A549 (cell line): ENCODE measurements around the gene C16orf89. TPM values are rescaled to one million over a fixed set of nuclear protein-coding genes. Genes with fewer than 3 reads are reported as not detected.
"Not testable (repeated sequence)": the region's sequence is repeated elsewhere in the genome, so short reads cannot be mapped to it uniquely, and the experiment has no call there.

Source experiments
- ATAC-seq, 2 experiments: fragments of 200-7000 bp in 1 of 2; fragments of >200 bp in 1 of 2; cut with Nextera tagmentation in 1 of 2; cut with Tn5 transposase in 1 of 2; 3 replicates each; pipeline versions ENCODE4 v1.8.0 to v1.9.1; 2018 to 2020; ENCODE audit warnings: mild to moderate bottlenecking in 1 of 2, moderate library complexity in 1 of 2
- CTCF ChIA-PET: fragments of 300-600 bp; sonication (Branson Sonifier 250); formaldehyde crosslinking; extraction: SDS; loops from one replicate; lab custom pipeline; 2021; ENCODE audit warnings: antibody characterized with exemption, inconsistent platforms; lab: Yijun Ruan, JAX
- POLR2A ChIA-PET: fragments of 350-600 bp; formaldehyde crosslinking; extraction: SDS; loops from one replicate; lab custom pipeline; 2021; ENCODE audit warnings: antibody characterized with exemption, inconsistent platforms; lab: Yijun Ruan, JAX
- DNase-seq, 2 experiments: peaks; one replicate each; pipeline versions ENCODE4 v3.0.0 to v3.0.0-alpha.2; 2011 to 2016; ENCODE audit warnings: low read depth in 1 of 2, low spot score in 1 of 2
- FAIRE-seq: peaks from 2 replicates; lab custom pipeline; 2011; peaks lifted over from hg19 to GRCh38; lab: Jason Lieb, UNC
- H3K27ac ChIP-seq, 2 experiments: fragments of >200 bp; sonication (Bioruptor Twin); formaldehyde crosslinking; 3 replicates each; pipeline ENCODE4 v1.5.1; 2016 to 2017
- H3K4me1 ChIP-seq: fragments of >200 bp; sonication (Bioruptor Twin); formaldehyde crosslinking; 3 replicates; pipeline ENCODE4 v1.6.1; 2016
- H3K4me2 ChIP-seq: fragments of >200 bp; sonication (Bioruptor Twin); formaldehyde crosslinking; 3 replicates; pipeline ENCODE4 v1.6.1; 2016
- H3K4me3 ChIP-seq: fragments of >200 bp; sonication (Bioruptor Twin); formaldehyde crosslinking; 3 replicates; pipeline ENCODE4 v1.5.1; 2016
- H3K9me3 ChIP-seq: fragments of >200 bp; sonication (Bioruptor Twin); formaldehyde crosslinking; 3 replicates; pipeline ENCODE4 v1.6.1; 2016
- JUN ChIP-seq, 2 experiments: fragments of >200 bp; sonication (Bioruptor Twin); formaldehyde crosslinking; IDR thresholded peaks; 2 replicates in 1 of 2; 3 replicates in 1 of 2; pipeline ENCODE4 v1.6.1; 2016 to 2017
- PHF8 ChIP-seq: fragments of 200-600 bp; sonication (generic); IDR thresholded peaks from 2 replicates; pipeline ENCODE4 v1.6.1; 2016; ENCODE audit warnings: low read depth, mild to moderate bottlenecking, antibody characterized with exemption, moderate library complexity, borderline replicate concordance
- POLR2A ChIP-seq: IDR thresholded peaks from 2 replicates; pipeline ENCODE4 v1.6.1; 2012; ENCODE audit warnings: mild to moderate bottlenecking, low read length
- WGBS: methylation state at CpG from one replicate; pipeline ENCODE4 v1.1.6; 2017; ENCODE audit errors: missing lambda C conversion rate; 5-methylcytosine and 5-hydroxymethylcytosine counted together
- polyA plus RNA-seq, 4 experiments: library from polyadenylated mRNA; depleted of rRNA in 3 of 4; stranded (reverse); fragments of >200 nt; fragmentation: RNase III in 1 of 4; extraction: RNeasy Plus Mini Kit Qiagen cat#74134 plus additional on column Dnase treatment in 1 of 4; gene quantifications; 2 replicates in 3 of 4; 3 replicates in 1 of 4; pipeline ENCODE4 v1.2.3, GENCODE V29; 2011 to 2017
- TF ChIP-seq, protein P1 (sequence below): IDR thresholded peaks from 2 replicates; pipeline ENCODE4 v1.6.1; 2012

The C16orf89 gene
- polyA plus RNA-seq, 2 of the 4 experiments (the other 2 are of a cell fraction), result not detected

DNA sequence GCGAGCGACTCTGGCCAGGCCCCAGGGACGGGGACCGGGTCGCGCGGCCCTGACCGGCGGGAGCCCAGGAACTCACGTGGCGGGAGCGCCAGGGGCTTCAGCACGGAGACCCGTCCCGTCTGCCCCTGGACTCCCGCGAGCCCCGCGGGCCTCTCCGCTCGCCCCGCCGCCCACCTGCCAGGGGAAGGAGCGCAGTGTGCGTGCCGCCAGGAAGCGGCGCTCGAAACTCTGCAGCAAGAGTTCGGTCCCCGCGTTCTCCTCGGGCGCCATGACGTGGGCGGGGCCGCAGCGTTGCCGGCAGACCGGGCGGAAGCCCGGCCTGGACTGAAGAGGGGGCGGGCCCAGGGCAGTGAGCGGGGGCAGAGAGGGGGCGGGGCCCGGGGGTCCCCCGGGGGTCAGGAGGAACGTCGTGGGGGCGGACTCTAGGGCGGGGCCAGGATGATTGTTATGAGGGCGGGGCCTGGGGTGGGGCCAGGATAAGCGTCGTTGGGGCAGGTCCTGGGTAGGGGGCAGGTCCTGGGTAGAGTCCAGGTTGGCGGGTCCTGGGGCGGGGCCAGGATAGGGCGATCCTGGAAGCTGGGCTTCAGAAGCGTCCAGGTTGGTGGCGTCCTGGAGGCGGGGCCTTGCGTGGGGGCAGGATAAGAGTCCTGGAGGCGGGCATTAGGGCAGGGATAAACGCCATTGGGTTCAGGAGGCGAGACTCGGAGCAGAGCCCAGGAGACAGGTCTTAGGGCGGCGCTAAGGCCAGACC, 31.9 kb upstream of the C16orf89 start, which contains the start of gene EEF2KMT:
EEF2KMT (minus strand) TSS at position 326 of the 751 bp plus-strand sequence; CDS start at position 270, 56 bp downstream.
- WGBS, result 0% methylated on average over 9 of the region's 67 CpGs
- H3K4me2 ChIP-seq, result peak within 1 kb of the TSS; percentile 84
- POLR2A ChIA-PET, result interaction anchor here (0.6 to 2.0 kb wide), 2 partner anchors 21 to 92 kb away, joined by 4 to 6 read pairs; no protein-coding TSS in a partner anchor
- H3K4me3 ChIP-seq, result peak within 1 kb of the TSS; percentile 94
- TF ChIP-seq, protein P1, sequence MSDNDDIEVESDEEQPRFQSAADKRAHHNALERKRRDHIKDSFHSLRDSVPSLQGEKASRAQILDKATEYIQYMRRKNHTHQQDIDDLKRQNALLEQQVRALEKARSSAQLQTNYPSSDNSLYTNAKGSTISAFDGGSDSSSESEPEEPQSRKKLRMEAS, result peak; percentile 28; the same call in 1 of the 2 replicates
- TF ChIP-seq PHF8, result peak; percentile 71; the same call in 1 of the 2 replicates
- peak; percentile 38; the same call in 1 of the 2 replicates for TF ChIP-seq POLR2A
- 0 out of 5 replicates have a peak, but pooled peaks of 1 of the 2 experiments have one; percentile 41 for TF ChIP-seq JUN (IDR thresholded peaks at IDR 0.05)
- FAIRE-seq, CTCF ChIA-PET, H3K4me1 ChIP-seq, H3K9me3 ChIP-seq: not testable (repeated sequence)
- peak within 1 kb of the TSS; percentile 95 to 99 for H3K27ac ChIP-seq
- ATAC-seq (peak; percentile 97 to 99), DNase-seq (peak; percentile 58 to 99)

DNA sequence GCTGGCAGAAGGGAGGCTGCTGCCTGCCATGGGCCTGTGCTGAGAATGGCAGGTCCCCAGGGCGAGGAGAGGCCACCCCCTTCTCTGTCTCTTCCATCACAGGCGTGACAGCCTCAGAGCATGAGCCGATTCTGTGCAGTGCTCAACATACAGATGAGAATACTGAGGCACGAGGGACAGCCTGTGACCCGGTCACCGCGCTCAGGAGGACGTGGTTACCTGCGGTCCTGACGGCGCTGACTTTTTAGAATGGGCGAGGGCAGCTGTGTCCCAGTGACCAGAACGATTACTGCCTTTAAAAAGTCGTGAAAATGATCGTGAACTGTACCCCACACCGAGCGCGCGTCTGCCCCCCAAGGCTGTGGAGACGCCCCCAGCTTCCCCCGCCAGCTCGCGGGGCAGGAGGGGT, 31.3 kb upstream of the C16orf89 start:
- not testable (repeated sequence) for FAIRE-seq, H3K4me1 ChIP-seq, H3K9me3 ChIP-seq
- DNase-seq, result peak in 1 of 2 experiments; percentile 14
- Histone ChIP-seq H3K4me3 (peak overlapping the region; percentile 94), H3K27ac (peak overlapping the region; percentile 95 to 99), H3K4me2 (peak overlapping the region; percentile 84)
- 0% methylated on average over 1 of the region's 23 CpGs for WGBS
- ChIA-PET POLR2A (interaction anchor here (0.6 to 2.0 kb wide), 2 partner anchors 21 to 92 kb away, joined by 4 to 6 read pairs; no protein-coding TSS in a partner anchor), CTCF (interaction anchor here (1.3 kb wide), 1 partner anchor 21 kb away, joined by 4 read pairs; no protein-coding TSS in a partner anchor)
- peak in 1 of 2 experiments; percentile 56; a peak in 1 of 6 replicates for ATAC-seq

DNA sequence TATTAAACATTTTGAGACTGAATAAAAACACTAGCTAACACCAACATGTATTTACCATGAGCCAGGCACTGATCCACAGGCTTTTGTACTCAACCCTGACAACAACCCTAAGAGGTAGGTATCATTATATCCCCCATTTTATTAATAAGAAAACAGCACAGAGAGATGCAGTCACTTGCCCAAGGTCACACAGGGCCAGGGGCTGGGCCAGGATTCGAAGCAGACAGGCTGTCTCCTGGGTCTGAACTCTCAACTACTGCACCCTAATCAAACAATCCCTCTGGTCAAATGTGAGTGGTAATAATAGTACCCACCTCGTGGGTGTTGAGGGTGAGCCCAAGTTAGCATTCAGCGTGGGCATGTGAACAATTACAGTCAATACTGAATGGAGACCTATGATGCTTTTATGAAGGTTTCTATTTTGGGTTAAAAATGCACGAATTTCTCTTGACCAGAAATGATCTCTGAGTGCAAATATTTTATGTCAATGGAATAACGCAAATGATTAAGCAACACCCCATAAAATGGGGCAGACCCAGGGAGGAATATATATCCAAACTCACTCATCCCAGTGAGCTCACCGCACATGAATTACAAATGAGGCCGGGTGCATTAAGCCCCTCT, 30.8 kb upstream of the C16orf89 start:
- ATAC-seq, H3K9me3 ChIP-seq, H3K4me1 ChIP-seq, DNase-seq, FAIRE-seq: not testable (repeated sequence)
- H3K4me2 ChIP-seq, result peak overlapping the region; percentile 84
- POLR2A ChIA-PET, result interaction anchor here (2.0 kb wide), 1 partner anchor 20 kb away, joined by 4 read pairs; no protein-coding TSS in a partner anchor
- CTCF ChIA-PET, result interaction anchor here (1.3 kb wide), 1 partner anchor 20 kb away, joined by 4 read pairs; no protein-coding TSS in a partner anchor
- peak overlapping the region; percentile 95 to 99 for H3K27ac ChIP-seq
- WGBS, result 23% methylated on average over 7 of the region's 7 CpGs
- peak overlapping the region; percentile 94 for H3K4me3 ChIP-seq

DNA sequence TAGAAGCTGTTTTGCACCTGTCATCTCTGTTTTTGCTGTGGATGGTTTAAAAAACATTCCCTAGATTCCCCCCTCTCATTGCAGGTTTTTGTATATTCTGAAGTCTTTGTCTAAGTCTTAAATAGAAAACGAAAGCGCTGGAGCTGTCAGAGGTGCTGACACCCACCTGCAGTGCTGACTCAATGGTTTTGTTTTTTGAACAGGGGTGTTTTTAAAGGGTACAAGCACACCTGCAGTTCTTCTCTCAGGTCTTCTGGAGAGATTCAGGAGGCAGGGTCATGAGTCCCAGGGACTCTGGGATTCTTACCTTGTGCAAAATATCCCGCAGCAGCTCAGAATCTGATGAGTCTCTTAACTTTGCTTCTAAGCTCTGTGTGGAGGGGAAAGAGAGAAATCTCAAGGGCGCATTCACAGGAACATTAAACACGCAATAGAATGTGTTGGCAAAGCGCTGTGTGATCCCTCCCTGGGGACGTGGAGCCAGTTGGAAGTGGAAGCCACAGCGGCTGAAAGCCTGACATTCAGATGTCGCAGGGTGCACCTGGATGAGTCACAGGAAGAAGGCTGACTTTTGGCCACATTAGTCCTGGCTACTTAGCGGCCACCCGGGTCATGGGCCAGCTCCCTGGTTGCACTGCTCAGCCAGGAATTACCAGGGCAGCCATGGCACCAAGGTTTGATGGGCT, 29.5 kb upstream of the C16orf89 start:
- 74% methylated on average over 11 of the region's 11 CpGs for WGBS
- POLR2A ChIA-PET, H3K27ac ChIP-seq, CTCF ChIA-PET, H3K9me3 ChIP-seq, H3K4me2 ChIP-seq, H3K4me3 ChIP-seq, DNase-seq, H3K4me1 ChIP-seq, ATAC-seq, FAIRE-seq: not testable (repeated sequence)

DNA sequence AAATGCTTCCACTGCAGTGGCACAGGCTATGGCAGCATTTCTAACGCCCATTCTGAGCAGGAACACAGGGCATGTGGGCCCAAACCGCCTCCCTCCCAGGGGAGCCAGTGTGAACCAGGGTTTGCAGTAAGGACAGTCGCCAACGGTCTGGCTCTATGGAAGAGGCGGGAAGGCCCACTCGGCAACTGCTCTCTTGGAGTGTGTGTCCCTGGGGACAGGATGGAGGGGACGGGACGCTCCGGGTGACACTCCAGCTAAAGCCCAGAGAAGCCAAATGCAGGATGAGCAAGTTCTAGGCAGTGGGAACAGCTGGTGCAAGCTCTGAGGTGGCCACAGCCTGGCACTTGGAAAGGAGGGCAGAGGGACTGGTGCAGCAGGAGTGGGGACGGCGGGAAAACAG, 28.0 kb upstream of the C16orf89 start:
- ATAC-seq, H3K9me3 ChIP-seq, FAIRE-seq, DNase-seq, H3K4me1 ChIP-seq, POLR2A ChIA-PET, H3K4me3 ChIP-seq, H3K27ac ChIP-seq, H3K4me2 ChIP-seq: not testable (repeated sequence)
- WGBS, result 84% methylated on average over 5 of the region's 11 CpGs
- CTCF ChIA-PET, result interaction anchor here (1.4 to 2.9 kb wide), 2 partner anchors 34 to 135 kb away, joined by 7 to 9 read pairs; partner anchors contain the start of gene SEC14L5

DNA sequence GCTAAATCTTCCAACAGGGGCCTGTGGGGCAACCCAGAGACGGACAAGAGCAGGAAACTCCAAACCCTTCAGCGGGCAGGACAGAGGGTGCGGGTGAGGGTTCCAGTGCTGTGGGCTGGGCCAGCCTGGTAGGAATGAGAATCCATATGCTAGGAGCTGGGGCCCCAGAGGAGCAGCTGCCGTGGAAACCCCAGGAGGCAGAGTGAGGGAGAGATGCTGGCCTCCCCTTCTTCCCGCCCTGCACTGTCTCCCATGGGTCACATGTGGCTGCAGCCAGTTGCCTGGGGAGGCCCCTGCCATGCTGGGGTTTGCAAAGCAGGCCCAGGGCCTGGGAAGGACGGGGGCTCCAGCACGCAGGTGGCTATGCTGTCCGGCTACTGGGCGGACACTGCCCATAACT, 27.3 kb upstream of the C16orf89 start:
- POLR2A ChIA-PET, result not testable (repeated sequence)

DNA sequence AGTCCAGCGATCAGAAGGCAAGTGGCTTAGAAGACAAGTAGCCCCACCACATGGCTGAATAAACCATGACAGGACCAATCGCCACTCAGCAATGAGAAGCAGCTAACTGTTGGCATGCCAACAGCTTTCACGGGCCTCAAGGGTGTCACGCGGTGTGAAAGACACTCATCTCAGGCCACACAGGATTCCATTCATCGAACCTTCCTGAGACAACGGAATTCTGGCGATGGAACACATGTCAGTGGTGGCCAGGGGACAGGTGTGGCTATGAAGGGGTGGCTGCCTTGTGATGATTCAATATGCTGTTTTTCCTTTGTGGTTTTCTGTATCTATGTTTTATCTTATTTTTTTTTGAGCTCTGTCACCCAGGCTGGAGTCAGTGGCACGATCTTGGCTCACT, 24.8 kb upstream of the C16orf89 start:
- H3K27ac ChIP-seq, DNase-seq, POLR2A ChIA-PET, FAIRE-seq, H3K4me2 ChIP-seq, H3K9me3 ChIP-seq, ATAC-seq, H3K4me3 ChIP-seq, H3K4me1 ChIP-seq: not testable (repeated sequence)
- 90% methylated on average over 9 of the region's 9 CpGs for WGBS
- CTCF ChIA-PET, result interaction anchor here (3.9 kb wide), 1 partner anchor 15 kb away, joined by 24 read pairs; no protein-coding TSS in a partner anchor

More for the DNA sequence above, 27.3 kb upstream of the C16orf89 start:
- not testable (repeated sequence) for H3K9me3 ChIP-seq, H3K4me3 ChIP-seq, FAIRE-seq, ATAC-seq, H3K4me1 ChIP-seq, H3K4me2 ChIP-seq, DNase-seq, H3K27ac ChIP-seq
- 91% methylated on average over 8 of the region's 9 CpGs for WGBS
- CTCF ChIA-PET, result interaction anchor here (0.6 to 3.9 kb wide), 11 partner anchors 11 to 635 kb away, joined by 3 to 24 read pairs (median 5); partner anchors contain the start of gene SEC14L5

DNA sequence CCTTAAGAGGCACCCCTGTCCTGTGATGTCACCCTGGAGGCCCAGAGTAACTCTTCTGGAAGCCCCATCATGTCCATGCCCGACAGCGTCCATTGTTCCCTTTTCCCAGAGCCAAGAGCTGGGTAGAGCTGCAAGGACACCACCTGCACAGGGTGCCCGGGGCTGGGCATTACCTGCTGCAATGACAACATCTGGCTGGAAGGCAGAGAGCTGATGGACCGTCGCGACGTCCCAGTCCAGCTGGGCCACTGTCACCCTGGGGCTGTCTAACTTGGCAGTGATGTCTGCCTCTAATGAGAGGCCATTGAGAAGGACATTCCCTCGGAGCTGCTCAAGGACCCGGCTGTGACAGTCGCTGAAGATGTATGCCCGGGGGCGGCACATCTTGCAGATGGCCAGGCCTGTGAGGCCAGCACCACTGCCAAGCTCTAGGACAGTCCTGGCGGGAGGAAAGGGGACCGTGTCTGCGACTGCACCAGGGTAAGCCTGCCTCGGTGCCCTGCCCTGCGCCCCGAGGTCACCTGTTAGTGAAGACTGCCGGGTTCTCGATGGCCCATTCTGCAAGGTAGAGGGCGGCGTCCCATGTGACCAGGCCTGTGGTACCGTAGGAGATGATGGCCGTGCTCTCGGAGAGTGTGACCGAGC, 24.3 kb upstream of the C16orf89 start:
- CTCF ChIA-PET, result interaction anchor here (3.9 kb wide), 1 partner anchor 14 kb away, joined by 24 read pairs; no protein-coding TSS in a partner anchor
- WGBS, result 92% methylated on average over 23 of the region's 26 CpGs
- FAIRE-seq, H3K9me3 ChIP-seq, H3K4me2 ChIP-seq, H3K4me1 ChIP-seq, POLR2A ChIA-PET, DNase-seq, H3K27ac ChIP-seq, ATAC-seq, H3K4me3 ChIP-seq: not testable (repeated sequence)

DNA sequence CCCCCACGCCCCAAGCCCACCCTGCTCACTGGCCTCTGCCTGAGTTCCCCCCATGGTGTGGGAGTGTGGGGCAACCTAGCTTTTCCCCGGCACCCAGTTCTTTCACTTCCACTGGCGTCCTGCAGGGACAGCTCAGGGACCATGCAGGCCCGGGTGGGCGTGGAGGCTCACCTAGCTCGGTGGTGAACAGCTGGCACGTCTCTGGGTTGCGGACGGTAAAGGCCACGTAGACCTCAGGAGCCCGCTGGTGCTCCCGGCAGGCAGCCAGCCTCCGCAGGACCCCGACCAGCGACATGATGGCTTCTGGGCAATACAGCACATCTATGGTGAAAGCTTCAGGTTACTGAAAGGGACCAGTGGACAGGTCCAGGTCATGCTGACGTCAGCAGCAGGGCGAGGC, 23.2 kb upstream of the C16orf89 start:
- H3K4me2 ChIP-seq, H3K4me3 ChIP-seq, DNase-seq, H3K9me3 ChIP-seq, CTCF ChIA-PET, ATAC-seq, POLR2A ChIA-PET, H3K4me1 ChIP-seq, H3K27ac ChIP-seq, FAIRE-seq: not testable (repeated sequence)
- 93% methylated on average over 12 of the region's 17 CpGs for WGBS
